ENCODE measurements around the gene GRK5. TPM values are rescaled to one million over a fixed set of nuclear protein-coding genes. Genes with fewer than 3 reads are reported as not detected.

The GRK5 gene
- total RNA-seq, 4 donors from 2014 or later: 43.5 to 61.7 (median 48.9) TPM

- H3K9me3 ChIP-seq: no peaks in the 10 kb centered on the region
- peak overlapping the region; percentile 21 to 81 (median 56) for H3K27ac ChIP-seq
- peak overlapping the region in 1 of 4 donors; percentile 19 for H3K4me3 ChIP-seq
- WGBS, 2 donors: 58 to 80% methylated on average over 5 of the region's 5 CpGs
- TF ChIP-seq EP300 (IDR thresholded peaks at IDR 0.05) (no peak), POLR2A (IDR thresholded peaks at IDR 0.05) (no peak)
- TF ChIP-seq, protein P1, sequence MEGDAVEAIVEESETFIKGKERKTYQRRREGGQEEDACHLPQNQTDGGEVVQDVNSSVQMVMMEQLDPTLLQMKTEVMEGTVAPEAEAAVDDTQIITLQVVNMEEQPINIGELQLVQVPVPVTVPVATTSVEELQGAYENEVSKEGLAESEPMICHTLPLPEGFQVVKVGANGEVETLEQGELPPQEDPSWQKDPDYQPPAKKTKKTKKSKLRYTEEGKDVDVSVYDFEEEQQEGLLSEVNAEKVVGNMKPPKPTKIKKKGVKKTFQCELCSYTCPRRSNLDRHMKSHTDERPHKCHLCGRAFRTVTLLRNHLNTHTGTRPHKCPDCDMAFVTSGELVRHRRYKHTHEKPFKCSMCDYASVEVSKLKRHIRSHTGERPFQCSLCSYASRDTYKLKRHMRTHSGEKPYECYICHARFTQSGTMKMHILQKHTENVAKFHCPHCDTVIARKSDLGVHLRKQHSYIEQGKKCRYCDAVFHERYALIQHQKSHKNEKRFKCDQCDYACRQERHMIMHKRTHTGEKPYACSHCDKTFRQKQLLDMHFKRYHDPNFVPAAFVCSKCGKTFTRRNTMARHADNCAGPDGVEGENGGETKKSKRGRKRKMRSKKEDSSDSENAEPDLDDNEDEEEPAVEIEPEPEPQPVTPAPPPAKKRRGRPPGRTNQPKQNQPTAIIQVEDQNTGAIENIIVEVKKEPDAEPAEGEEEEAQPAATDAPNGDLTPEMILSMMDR (IDR thresholded peaks at IDR 0.05): no peak
- no peaks in the 10 kb centered on the region for H3K36me3 ChIP-seq
- H3K4me1 ChIP-seq: peaks cover 0 to 96% (median 56%) of the 10 kb centered on the region in 4 donors
- no peak for DNase-seq (ENCODE audit: low spot score in 2 of 2)
- no peaks in the 10 kb centered on the region for H3K27me3 ChIP-seq
These were observed 76.4 kb downstream of the GRK5 start for GRCh38 chr10:119283818-119284217.

GRCh38 chr10:119284679-119285096 lies 77.3 kb downstream of the GRK5 start:
- H3K4me3 ChIP-seq: peak overlapping the region in 1 of 4 donors; percentile 19
- peaks cover 0 to 96% (median 65%) of the 10 kb centered on the region in 4 donors for H3K4me1 ChIP-seq
- peak overlapping the region; percentile 32 to 81 (median 71) for H3K27ac ChIP-seq

DNA sequence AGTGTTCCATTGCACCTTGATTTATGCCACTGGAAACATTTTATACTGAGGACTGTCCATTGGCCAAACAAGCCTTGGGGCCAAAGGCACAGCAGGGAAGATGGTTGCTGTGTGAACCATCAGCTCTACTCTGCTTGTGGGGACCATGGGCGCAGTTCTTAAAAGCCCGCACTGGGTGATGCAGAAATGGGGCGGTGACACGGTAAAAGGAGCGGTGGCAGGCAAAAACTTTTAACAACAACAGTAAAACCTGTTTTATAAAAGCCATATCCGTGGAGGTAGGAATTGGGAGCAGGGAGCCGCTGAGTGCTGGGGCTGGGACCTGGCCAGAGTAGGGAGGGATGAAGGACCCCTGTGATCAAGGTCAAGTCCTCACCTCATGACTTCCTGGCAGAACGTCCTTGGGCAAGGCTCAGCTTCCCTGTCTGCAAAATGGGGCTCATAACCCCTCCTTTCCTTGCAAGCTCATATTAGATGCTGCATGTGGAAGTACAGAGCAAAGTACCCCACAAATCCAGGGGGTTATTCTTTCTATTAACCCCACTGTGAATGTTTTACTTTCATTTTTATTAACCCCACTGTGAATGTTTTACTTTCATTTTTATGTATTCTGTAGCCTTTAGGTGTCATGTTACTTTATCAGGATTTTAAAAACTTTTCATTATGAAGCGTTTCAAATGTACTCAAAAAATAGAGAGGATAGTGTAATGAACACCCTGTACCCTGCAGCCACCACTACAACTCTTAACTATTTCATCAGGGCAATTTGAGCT lies 78.3 kb downstream of the GRK5 start:
- Histone ChIP-seq H3K4me3 (no peak overlapping the region), H3K27ac (peak overlapping the region; percentile 32 to 81 (median 61)), H3K36me3 (no peaks in the 10 kb centered on the region), H3K27me3 (no peaks in the 10 kb centered on the region), H3K9me3 (no peaks in the 10 kb centered on the region), H3K4me1 (peaks cover 0 to 97% (median 69%) of the 10 kb centered on the region in 4 donors)
- TF ChIP-seq, protein P1 (IDR thresholded peaks at IDR 0.05): no peak
- TF ChIP-seq EP300 (IDR thresholded peaks at IDR 0.05) (no peak), POLR2A (IDR thresholded peaks at IDR 0.05) (no peak)
- no peak for DNase-seq (ENCODE audit: low spot score in 2 of 2)
- WGBS, 2 donors: 70 to 73% methylated on average over 9 of the region's 9 CpGs

More at GRCh38 chr10:119284679-119285096, 77.3 kb downstream of the GRK5 start:
- TF ChIP-seq POLR2A (IDR thresholded peaks at IDR 0.05): peak in 1 of 2 donors; percentile 52
- TF ChIP-seq, protein P1 (IDR thresholded peaks at IDR 0.05): no peak
- peak; percentile 58 to 91 for TF ChIP-seq EP300 (IDR thresholded peaks at IDR 0.05)
- Histone ChIP-seq H3K27me3 (no peaks in the 10 kb centered on the region), H3K9me3 (no peaks in the 10 kb centered on the region), H3K36me3 (no peaks in the 10 kb centered on the region)
- DNase-seq (ENCODE audit: low spot score in 2 of 2): peak; percentile 56 to 73
- WGBS, 2 donors: 51 to 65% methylated on average over 6 to 7 of the region's 7 CpGs

DNA sequence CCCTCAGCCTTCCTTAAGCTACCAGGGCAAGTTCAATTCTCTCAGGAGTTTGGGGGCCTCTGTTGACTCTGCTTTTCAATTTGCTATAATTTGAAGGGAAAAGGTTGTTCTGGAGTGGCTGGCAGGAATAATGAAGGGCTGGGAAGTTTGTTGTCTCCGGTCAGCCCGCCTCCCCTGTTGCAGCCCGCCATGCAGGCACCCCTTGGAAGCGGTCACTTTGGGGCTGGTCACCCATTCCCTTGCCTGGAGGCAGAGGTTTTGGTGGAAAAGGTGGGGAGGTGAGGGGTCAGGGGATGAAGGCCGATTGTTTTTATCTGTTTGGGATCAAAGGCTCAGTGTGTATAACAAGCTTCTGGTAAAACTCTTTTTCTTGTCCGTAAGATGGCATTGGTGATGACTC lies 79.1 kb downstream of the GRK5 start:
- peak overlapping the region in 3 of 4 donors; percentile 7 to 81 (median 58) for H3K27ac ChIP-seq
- 83 to 87% methylated on average over 6 of the region's 6 CpGs for WGBS, 2 donors
- H3K4me1 ChIP-seq: peaks cover 0 to 97% (median 65%) of the 10 kb centered on the region in 4 donors
- TF ChIP-seq EP300 (IDR thresholded peaks at IDR 0.05) (no peak), POLR2A (IDR thresholded peaks at IDR 0.05) (no peak)
- TF ChIP-seq, protein P1 (IDR thresholded peaks at IDR 0.05): no peak
- no peaks in the 10 kb centered on the region for H3K9me3 ChIP-seq
- no peaks in the 10 kb centered on the region for H3K36me3 ChIP-seq
- H3K4me3 ChIP-seq: no peak overlapping the region
- no peaks in the 10 kb centered on the region for H3K27me3 ChIP-seq
- no peak for DNase-seq (ENCODE audit: low spot score in 2 of 2)

- DNase-seq (ENCODE audit: low spot score in 2 of 2): no peak
- 88 to 91% methylated on average over 2 of the region's 2 CpGs for WGBS, 2 donors
- Histone ChIP-seq H3K9me3 (no peaks in the 10 kb centered on the region), H3K4me1 (peaks cover 0 to 93% (median 60%) of the 10 kb centered on the region in 4 donors), H3K4me3 (no peak overlapping the region), H3K27ac (peak overlapping the region in 2 of 4 donors; percentile 58 to 81), H3K36me3 (no peaks in the 10 kb centered on the region), H3K27me3 (no peaks in the 10 kb centered on the region)
- TF ChIP-seq, protein P1 (IDR thresholded peaks at IDR 0.05): no peak
- no peak for TF ChIP-seq EP300 (IDR thresholded peaks at IDR 0.05)
- TF ChIP-seq POLR2A (IDR thresholded peaks at IDR 0.05): no peak
These were observed 79.7 kb downstream of the GRK5 start for GRCh38 chr10:119286983-119287633.

All from tibial nerve (tissue), 4 donors.